PC-3 (cell line): ENCODE results near the gene ANKRD11. TPM values are rescaled to one million over a fixed set of nuclear protein-coding genes. Genes with fewer than 3 reads are reported as not detected.

Experiments
- ATAC-seq: fragments of 200-7000 bp; cut with Tn5 transposase; 2 replicates; pipeline ENCODE4 v1.9.1; 2020; ENCODE audit warnings: mild to moderate bottlenecking, moderate library complexity
- BruUV-seq: library from RNA; stranded (reverse); fragments of 400-500 nt; replicated peaks from 2 replicates; lab custom pipeline; 2021; lab: Mats Ljungman, UMichigan
- CTCF ChIA-PET: fragments of 300-600 bp; sonication (Branson Sonifier 250); formaldehyde crosslinking; loops from one replicate; lab custom pipeline; 2022; ENCODE audit warnings: antibody characterized with exemption; lab: Charles Lee
- POLR2A ChIA-PET: fragments of 300-600 bp; sonication (Branson Sonifier 250); formaldehyde crosslinking; loops from one replicate; lab custom pipeline; 2022; ENCODE audit warnings: antibody characterized with exemption; ENCODE audit not compliant: unreplicated experiment; lab: Charles Lee
- DNase-seq: peaks from one replicate; pipeline ENCODE4 v3.0.0-alpha.2; 2015
- H2AFZ ChIP-seq: fragments of 300-600 bp; sonication (generic); 2 replicates; pipeline ENCODE4 v1.6.0; 2016; ENCODE audit warnings: antibody characterized with exemption, low read length
- H3F3A ChIP-seq: fragments of 300-600 bp; sonication (generic); one replicate; pipeline ENCODE4 v1.6.0; 2017; ENCODE audit warnings: antibody characterized with exemption, low read length, control low read depth, mild to moderate bottlenecking; ENCODE audit not compliant: unreplicated experiment
- H3K27ac ChIP-seq: fragments of 300-600 bp; sonication (generic); 2 replicates; pipeline ENCODE4 v1.5.1; 2016; ENCODE audit warnings: mild to moderate bottlenecking, low read length
- H3K27me3 ChIP-seq: fragments of 300-600 bp; sonication (generic); 2 replicates; pipeline ENCODE4 v1.6.1; 2016; ENCODE audit warnings: low read length, mixed read lengths
- H3K36me3 ChIP-seq: fragments of 300-600 bp; sonication (generic); 2 replicates; pipeline ENCODE4 v1.6.1; 2016; ENCODE audit warnings: low read depth, mixed run types, low read length, mixed read lengths
- H3K4me1 ChIP-seq: fragments of 300-600 bp; sonication (generic); 2 replicates; pipeline ENCODE4 v1.5.1; 2016; ENCODE audit warnings: low read length; ENCODE audit not compliant: insufficient read depth
- H3K4me2 ChIP-seq: fragments of 300-600 bp; sonication (generic); 2 replicates; pipeline ENCODE4 v1.6.0; 2016; ENCODE audit warnings: low read length
- H3K4me3 ChIP-seq: fragments of 300-600 bp; sonication (generic); 2 replicates; pipeline ENCODE4 v1.5.1; 2016; ENCODE audit warnings: mild to moderate bottlenecking, low read length, mixed read lengths
- H3K79me2 ChIP-seq: fragments of 300-600 bp; sonication (generic); 2 replicates; pipeline ENCODE4 v1.6.1; 2017; ENCODE audit warnings: low read length, mixed read lengths
- H3K9ac ChIP-seq: fragments of 300-600 bp; sonication (generic); 2 replicates; pipeline ENCODE4 v1.6.0; 2016; ENCODE audit warnings: mild to moderate bottlenecking, low read length
- H3K9me2 ChIP-seq: fragments of 300-600 bp; sonication (generic); replicated peaks from 2 replicates; pipeline ENCODE4 v1.6.1; 2016; ENCODE audit warnings: mixed run types, low read length, mixed read lengths
- H3K9me3 ChIP-seq: fragments of 300-600 bp; sonication (generic); 2 replicates; pipeline ENCODE4 v1.6.1; 2016; ENCODE audit warnings: low read length, mixed read lengths
- H4K20me1 ChIP-seq: fragments of 300-600 bp; sonication (generic); 2 replicates; pipeline ENCODE4 v1.6.1; 2016; ENCODE audit warnings: low read length, mixed read lengths
- CTCF ChIP-seq: fragments of 300-600 bp; sonication (generic); conservative IDR thresholded peaks from 2 replicates; pipeline ENCODE4 v1.5.1; 2017; ENCODE audit warnings: antibody characterized with exemption, low read depth, mild to moderate bottlenecking, low read length
- EZH2 ChIP-seq: fragments of 300-600 bp; sonication (generic); IDR thresholded peaks from one replicate; pipeline ENCODE4 v1.6.1; 2017; ENCODE audit warnings: antibody characterized with exemption, mild to moderate bottlenecking, low read length; ENCODE audit not compliant: unreplicated experiment
- EZH2phosphoT487 ChIP-seq: fragments of 300-600 bp; sonication (generic); IDR thresholded peaks from 2 replicates; pipeline ENCODE4 v1.6.1; 2018; ENCODE audit warnings: mild to moderate bottlenecking, antibody characterized with exemption, low read length, borderline replicate concordance
- intact Hi-C: fragments of 100-400 bp; cut with micrococcal nuclease; formaldehyde crosslinking; loops from 2 replicates; pipeline ENCODE4 v1.9.0; 2023
- total RNA-seq: library from RNA; depleted of rRNA; stranded (reverse); fragments of >200 nt; gene quantifications from 2 replicates; pipeline ENCODE4 v1.2.3, GENCODE V29; 2014

The ANKRD11 gene
- total RNA-seq, 1 experiment from 2014 or later, result 65.0 TPM

- no peaks in the 10 kb centered on the region for H3K4me1 ChIP-seq
- no peak overlapping the region for H3K4me3 ChIP-seq
- no peak overlapping the region for H3K9ac ChIP-seq
- POLR2A ChIA-PET, result no interaction called here
- no TSS peak for BruUV-seq
- peaks cover 4% of the 10 kb centered on the region; the same call in 1 of the 2 replicates for H3K79me2 ChIP-seq
- peaks cover 47% of the 10 kb centered on the region for H3K36me3 ChIP-seq
- ATAC-seq (no peak), DNase-seq (no peak)
- no peaks in the 10 kb centered on the region for H4K20me1 ChIP-seq
- H3K27me3 ChIP-seq, result no peaks in the 10 kb centered on the region
- no peaks in the 10 kb centered on the region for H3F3A ChIP-seq
- H3K9me2 ChIP-seq, result no peaks in the 10 kb centered on the region
- CTCF ChIA-PET, result no interaction called here
- no peak for TF ChIP-seq EZH2phosphoT487
- TF ChIP-seq CTCF, result no peak
- TF ChIP-seq EZH2, result no peak
- H2AFZ ChIP-seq, result no peak overlapping the region
- peaks cover 4% of the 10 kb centered on the region; the same call in 1 of the 2 replicates for H3K9me3 ChIP-seq
- H3K4me2 ChIP-seq, result no peak overlapping the region
- no peak overlapping the region for H3K27ac ChIP-seq
- intact Hi-C loops, result no loop called here
These were observed 265.7 kb downstream of the ANKRD11 start for GRCh38 chr16:89224665-89225064.

GRCh38 chr16:89222931-89223330 lies 267.4 kb downstream of the ANKRD11 start:
- Histone ChIP-seq H3K9me3 (no peaks in the 10 kb centered on the region; the same call in 1 of the 2 replicates), H3K9me2 (no peaks in the 10 kb centered on the region), H3K4me2 (no peak overlapping the region), H3K4me1 (no peaks in the 10 kb centered on the region), H3K36me3 (peaks cover 34% of the 10 kb centered on the region), H3K9ac (no peak overlapping the region), H3K27me3 (no peaks in the 10 kb centered on the region), H3F3A (no peaks in the 10 kb centered on the region), H3K27ac (no peak overlapping the region), H2AFZ (no peak overlapping the region), H3K79me2 (peaks cover 18% of the 10 kb centered on the region), H3K4me3 (no peak overlapping the region), H4K20me1 (no peaks in the 10 kb centered on the region)
- ATAC-seq, result no peak
- DNase-seq, result no peak
- no peak for TF ChIP-seq EZH2
- TF ChIP-seq EZH2phosphoT487, result no peak
- no peak for TF ChIP-seq CTCF
- intact Hi-C loops, result no loop called here
- ChIA-PET POLR2A (no interaction called here), CTCF (no interaction called here)
- BruUV-seq, result no TSS peak

- CTCF ChIA-PET, result no interaction called here
- no peaks in the 10 kb centered on the region for H3K9me2 ChIP-seq
- intact Hi-C loops, result no loop called here
- H3K4me1 ChIP-seq, result 0 out of 2 replicates have a peak, but pooled peaks cover 3% of the 10 kb centered on the region
- no peaks in the 10 kb centered on the region for H4K20me1 ChIP-seq
- ATAC-seq (no peak), DNase-seq (no peak)
- no peaks in the 10 kb centered on the region for H3F3A ChIP-seq
- TF ChIP-seq EZH2 (no peak), CTCF (no peak), EZH2phosphoT487 (no peak)
- no peak overlapping the region for H3K4me3 ChIP-seq
- BruUV-seq, result no TSS peak
- no peaks in the 10 kb centered on the region for H3K9me3 ChIP-seq
- no peak overlapping the region for H3K4me2 ChIP-seq
- H3K36me3 ChIP-seq, result peaks cover 21% of the 10 kb centered on the region
- H2AFZ ChIP-seq, result no peak overlapping the region
- POLR2A ChIA-PET, result no interaction called here
- H3K27ac ChIP-seq, result no peak overlapping the region
- H3K9ac ChIP-seq, result no peak overlapping the region
- peaks cover 26% of the 10 kb centered on the region for H3K79me2 ChIP-seq
- H3K27me3 ChIP-seq, result no peaks in the 10 kb centered on the region
These were observed 268.8 kb downstream of the ANKRD11 start for GRCh38 chr16:89221604-89222003.
